Measurements from ENCODE around the gene KDR. TPM values are rescaled to one million over a fixed set of nuclear protein-coding genes. Genes with fewer than 3 reads are reported as not detected.

Gene KDR
- total and polyA plus RNA-seq, 3 donors from 2014 or later: 6.8 to 8.3 (median 7.9) TPM

DNA sequence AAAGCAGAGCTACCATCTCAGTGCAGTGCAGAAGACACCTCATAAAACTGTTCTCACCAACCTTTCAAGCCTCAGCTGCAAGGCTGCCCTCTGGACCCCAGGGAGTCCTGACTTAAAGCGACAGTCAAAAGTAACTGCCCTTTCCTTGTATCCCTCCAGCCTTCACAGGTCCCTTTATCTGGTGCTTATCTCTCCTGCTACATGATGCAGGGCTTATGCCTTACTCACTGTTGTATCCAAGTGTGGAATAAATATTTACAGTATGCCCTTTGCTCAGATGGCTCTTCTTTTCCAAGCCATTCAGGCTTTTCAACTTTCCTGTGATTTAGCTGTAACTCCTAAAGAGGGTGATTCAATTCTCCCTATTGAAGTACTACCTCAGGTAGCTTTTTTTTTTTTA, 92.6 kb downstream of the KDR start:
- H3K36me3 ChIP-seq (ENCODE audit: low read depth, missing control alignments): no peaks in the 10 kb centered on the region
- TF ChIP-seq, protein P1, sequence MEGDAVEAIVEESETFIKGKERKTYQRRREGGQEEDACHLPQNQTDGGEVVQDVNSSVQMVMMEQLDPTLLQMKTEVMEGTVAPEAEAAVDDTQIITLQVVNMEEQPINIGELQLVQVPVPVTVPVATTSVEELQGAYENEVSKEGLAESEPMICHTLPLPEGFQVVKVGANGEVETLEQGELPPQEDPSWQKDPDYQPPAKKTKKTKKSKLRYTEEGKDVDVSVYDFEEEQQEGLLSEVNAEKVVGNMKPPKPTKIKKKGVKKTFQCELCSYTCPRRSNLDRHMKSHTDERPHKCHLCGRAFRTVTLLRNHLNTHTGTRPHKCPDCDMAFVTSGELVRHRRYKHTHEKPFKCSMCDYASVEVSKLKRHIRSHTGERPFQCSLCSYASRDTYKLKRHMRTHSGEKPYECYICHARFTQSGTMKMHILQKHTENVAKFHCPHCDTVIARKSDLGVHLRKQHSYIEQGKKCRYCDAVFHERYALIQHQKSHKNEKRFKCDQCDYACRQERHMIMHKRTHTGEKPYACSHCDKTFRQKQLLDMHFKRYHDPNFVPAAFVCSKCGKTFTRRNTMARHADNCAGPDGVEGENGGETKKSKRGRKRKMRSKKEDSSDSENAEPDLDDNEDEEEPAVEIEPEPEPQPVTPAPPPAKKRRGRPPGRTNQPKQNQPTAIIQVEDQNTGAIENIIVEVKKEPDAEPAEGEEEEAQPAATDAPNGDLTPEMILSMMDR (IDR thresholded peaks at IDR 0.05): no peak
- no peak for TF ChIP-seq POLR2A (IDR thresholded peaks at IDR 0.05)
- H3K27ac ChIP-seq: no peak overlapping the region
- intact Hi-C loops (cut with DNase I; ENCODE audit: low total_unique reads): no loop called here
- WGBS, 2 donors: 71 to 76% methylated on average over 1 of the region's 1 CpG
- H3K27me3 ChIP-seq: no peaks in the 10 kb centered on the region
- DNase-seq: no peak
- H3K4me1 ChIP-seq: no peaks in the 10 kb centered on the region
- H3K4me3 ChIP-seq: no peak overlapping the region
- no peaks in the 10 kb centered on the region for H3K9me3 ChIP-seq

DNA sequence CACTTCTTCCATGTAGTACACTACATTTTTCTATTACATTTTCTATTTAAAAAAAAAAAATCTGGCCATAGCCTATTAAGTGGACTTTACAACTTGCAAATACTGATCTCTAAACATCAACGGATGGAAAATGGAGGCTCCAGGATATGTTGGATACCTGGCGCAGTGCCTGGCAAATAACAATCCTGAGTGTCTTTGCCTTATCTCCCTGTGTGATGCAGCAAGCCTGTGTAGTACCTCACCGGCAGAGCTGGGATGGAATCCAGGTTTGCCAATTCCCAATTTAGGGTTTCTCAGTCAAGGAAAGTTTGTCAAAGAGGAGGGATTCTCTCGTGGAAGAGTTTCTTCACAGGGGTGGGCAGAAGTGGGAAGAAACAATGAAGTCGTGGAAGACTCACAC, 93.2 kb downstream of the KDR start:
- Histone ChIP-seq H3K4me3 (no peak overlapping the region), H3K9me3 (no peaks in the 10 kb centered on the region), H3K36me3 (ENCODE audit: low read depth, missing control alignments) (no peaks in the 10 kb centered on the region), H3K27me3 (no peaks in the 10 kb centered on the region), H3K4me1 (no peaks in the 10 kb centered on the region), H3K27ac (no peak overlapping the region)
- intact Hi-C loops (cut with DNase I; ENCODE audit: low total_unique reads): no loop called here
- WGBS, 2 donors: 63 to 75% methylated on average over 5 of the region's 5 CpGs
- TF ChIP-seq POLR2A (IDR thresholded peaks at IDR 0.05): no peak
- TF ChIP-seq, protein P1 (IDR thresholded peaks at IDR 0.05): no peak
- DNase-seq: no peak

DNA sequence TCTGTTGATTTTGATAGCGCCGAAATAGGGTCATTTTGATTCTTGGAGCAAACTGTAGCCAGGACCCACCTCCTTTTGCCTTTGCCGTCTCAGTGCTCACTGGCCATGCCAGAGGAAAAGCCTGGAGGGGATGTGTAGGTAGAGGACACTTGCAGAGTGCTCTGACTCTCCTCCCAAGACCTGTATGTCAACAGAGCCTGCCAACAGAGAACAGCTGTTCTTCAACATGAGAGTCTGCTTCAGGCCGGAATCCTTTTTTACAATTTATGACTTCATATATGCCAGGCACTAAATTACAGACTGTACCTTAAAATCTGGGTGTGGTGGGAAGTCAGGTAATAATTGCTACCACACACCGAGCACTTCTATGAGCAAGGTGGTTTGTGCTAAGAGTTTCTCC, 94.2 kb downstream of the KDR start:
- no peaks in the 10 kb centered on the region for H3K9me3 ChIP-seq
- no peaks in the 10 kb centered on the region for H3K27me3 ChIP-seq
- no peak overlapping the region for H3K4me3 ChIP-seq
- WGBS, 2 donors: 79 to 87% methylated on average over 4 to 5 of the region's 5 CpGs
- H3K4me1 ChIP-seq: no peaks in the 10 kb centered on the region
- TF ChIP-seq, protein P1 (IDR thresholded peaks at IDR 0.05): no peak
- no peak for TF ChIP-seq POLR2A (IDR thresholded peaks at IDR 0.05)
- H3K36me3 ChIP-seq (ENCODE audit: low read depth, missing control alignments): no peaks in the 10 kb centered on the region
- no peak overlapping the region for H3K27ac ChIP-seq
- DNase-seq: no peak
- intact Hi-C loops (cut with DNase I; ENCODE audit: low total_unique reads): no loop called here

DNA sequence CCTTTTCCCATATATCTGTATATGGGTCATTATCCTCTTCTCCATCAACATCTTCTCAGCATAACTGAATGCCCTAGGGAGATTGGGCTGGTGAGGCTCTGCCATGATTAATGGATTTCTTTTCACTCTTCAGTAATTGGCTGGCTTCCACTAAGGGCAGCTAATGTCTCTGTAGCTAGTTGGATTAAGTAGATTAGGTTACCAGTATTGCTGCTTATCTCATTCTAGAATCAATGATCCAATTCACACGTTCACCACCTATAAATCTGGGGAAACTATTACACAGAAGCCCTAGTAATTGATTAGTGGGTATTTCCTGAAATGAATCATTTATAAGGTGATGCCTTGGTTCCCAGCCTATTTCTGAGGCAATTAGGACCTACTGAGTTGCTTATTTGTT, 94.8 kb downstream of the KDR start:
- WGBS, 2 donors: 64 to 70% methylated on average over 1 of the region's 1 CpG
- Histone ChIP-seq H3K27ac (no peak overlapping the region), H3K4me3 (no peak overlapping the region), H3K4me1 (no peaks in the 10 kb centered on the region), H3K27me3 (no peaks in the 10 kb centered on the region), H3K9me3 (no peaks in the 10 kb centered on the region), H3K36me3 (ENCODE audit: low read depth, missing control alignments) (no peaks in the 10 kb centered on the region)
- TF ChIP-seq POLR2A (IDR thresholded peaks at IDR 0.05): no peak
- TF ChIP-seq, protein P1 (IDR thresholded peaks at IDR 0.05): no peak
- intact Hi-C loops (cut with DNase I; ENCODE audit: low total_unique reads): no loop called here
- no peak for DNase-seq

DNA sequence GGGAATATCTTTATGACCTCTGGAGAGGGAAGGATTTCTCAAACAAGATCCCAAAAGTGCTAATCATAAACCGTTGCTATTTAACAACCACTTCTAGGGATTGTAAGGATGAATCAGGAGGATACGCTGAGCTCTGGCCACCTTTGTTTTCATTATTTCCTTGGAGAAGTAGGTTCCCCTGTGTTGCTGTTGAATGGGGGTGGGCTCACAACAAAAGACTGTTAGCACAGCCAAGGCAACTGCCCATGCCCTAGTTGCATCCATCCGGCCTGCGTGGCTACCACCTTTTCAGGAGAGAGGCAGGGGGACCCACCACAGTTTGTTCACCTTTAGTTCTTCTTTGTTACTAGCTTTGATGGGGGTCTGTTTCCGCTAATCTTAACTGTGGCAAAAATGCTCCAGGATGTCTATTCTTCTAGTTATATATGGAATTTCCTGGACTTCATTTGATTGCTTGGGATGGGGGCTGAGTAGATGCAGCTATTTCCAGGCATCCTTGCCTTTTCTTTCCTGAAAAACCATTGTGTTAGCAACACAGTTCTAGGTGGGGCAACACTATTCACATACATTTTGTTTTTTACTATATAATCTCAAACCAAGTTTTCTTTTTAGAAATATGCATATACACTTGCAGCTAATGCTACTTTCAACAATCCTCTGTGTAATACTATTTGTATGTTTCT, 95.4 kb downstream of the KDR start:
- no peak overlapping the region for H3K27ac ChIP-seq
- no peaks in the 10 kb centered on the region for H3K36me3 ChIP-seq (ENCODE audit: low read depth, missing control alignments)
- no peak overlapping the region for H3K4me3 ChIP-seq
- DNase-seq: no peak
- TF ChIP-seq POLR2A (IDR thresholded peaks at IDR 0.05): no peak
- TF ChIP-seq, protein P1 (IDR thresholded peaks at IDR 0.05): no peak
- no peaks in the 10 kb centered on the region for H3K4me1 ChIP-seq
- H3K9me3 ChIP-seq: no peaks in the 10 kb centered on the region
- WGBS, 2 donors: 84 to 89% methylated on average over 5 of the region's 5 CpGs
- intact Hi-C loops (cut with DNase I; ENCODE audit: low total_unique reads): no loop called here
- no peaks in the 10 kb centered on the region for H3K27me3 ChIP-seq
